Smooth muscle cell (in vitro differentiated cells): ENCODE measurements around the gene MOCS2. TPM values are rescaled to one million over a fixed set of nuclear protein-coding genes. Genes with fewer than 3 reads are reported as not detected.

Source experiments
- DNase-seq: peaks from one replicate; lab custom pipeline; 2025; ENCODE audit not compliant: unreplicated experiment; lab: John Stamatoyannopoulos, UW
- H2AFZ ChIP-seq: fragments of 200-600 bp; sonication (generic); 2 replicates; pipeline ENCODE4 v1.6.0; 2016; ENCODE audit warnings: antibody characterized with exemption, low read depth, mild to moderate bottlenecking
- H3F3A ChIP-seq: fragments of 200-600 bp; sonication (generic); 2 replicates; pipeline ENCODE4 v1.6.0; 2017; ENCODE audit warnings: antibody characterized with exemption, low read depth
- H3K27ac ChIP-seq: fragments of 200-600 bp; sonication (generic); 2 replicates; pipeline ENCODE4 v1.5.1; 2016; ENCODE audit warnings: low read depth, mild to moderate bottlenecking
- H3K27me3 ChIP-seq: fragments of 200-600 bp; sonication (generic); 2 replicates; pipeline ENCODE4 v1.6.1; 2016; ENCODE audit warnings: low read depth, mild to moderate bottlenecking
- H3K36me3 ChIP-seq: fragments of 200-600 bp; sonication (generic); 2 replicates; pipeline ENCODE4 v1.5.1; 2016; ENCODE audit warnings: low read depth
- H3K4me1 ChIP-seq: fragments of 200-600 bp; sonication (generic); 2 replicates; pipeline ENCODE4 v1.5.1; 2016; ENCODE audit warnings: low read depth
- H3K4me2 ChIP-seq: fragments of 200-600 bp; sonication (generic); 2 replicates; pipeline ENCODE4 v1.6.0; 2016; ENCODE audit warnings: mild to moderate bottlenecking
- H3K4me3 ChIP-seq: fragments of 200-600 bp; sonication (generic); 2 replicates; pipeline ENCODE4 v1.5.1; 2016; ENCODE audit warnings: mild to moderate bottlenecking
- H3K79me2 ChIP-seq: fragments of 200-600 bp; sonication (generic); 2 replicates; pipeline ENCODE4 v1.6.0; 2016; ENCODE audit warnings: low read depth, mild to moderate bottlenecking
- H3K9ac ChIP-seq: fragments of 200-600 bp; sonication (generic); 2 replicates; pipeline ENCODE4 v1.6.0; 2016; ENCODE audit warnings: low read depth
- H3K9me3 ChIP-seq: fragments of 200-600 bp; sonication (generic); replicated peaks from 2 replicates; pipeline ENCODE4 v1.5.1; 2016; ENCODE audit warnings: low read depth
- H4K20me1 ChIP-seq: fragments of 200-600 bp; sonication (generic); 2 replicates; pipeline ENCODE4 v1.6.0; 2016; ENCODE audit warnings: low read depth
- WGBS: methylation state at CpG from one replicate; pipeline ENCODE4 v1.1.7; 2016; ENCODE audit warnings: low lambda C conversion rate; 5-methylcytosine and 5-hydroxymethylcytosine counted together
- polyA plus RNA-seq: library from polyadenylated mRNA; unstranded; fragments of >200 nt; fragmentation: Nextera tagmentation; extraction: Ambion mirVana; gene quantifications from 2 replicates; pipeline ENCODE4 v1.2.1, GENCODE V29; 2016
- total RNA-seq: library from RNA; depleted of rRNA; stranded (reverse); fragments of >200 nt; gene quantifications from 2 replicates; pipeline ENCODE4 v1.2.3, GENCODE V29; 2014
- TF ChIP-seq, protein P1 (sequence below): fragments of 200-600 bp; sonication (generic); IDR thresholded peaks from 2 replicates; pipeline ENCODE4 v1.5.1; 2017; ENCODE audit warnings: borderline replicate concordance, mild to moderate bottlenecking, antibody characterized with exemption; ENCODE audit not compliant: insufficient read depth, poor library complexity, severe bottlenecking

Gene MOCS2
- total and polyA plus RNA-seq, 2 experiments from 2014 or later: 44.8 to 56.3 TPM

GRCh38 chr5:53066088-53066487, 43.5 kb downstream of the MOCS2 start:
- no peaks in the 10 kb centered on the region for H4K20me1 ChIP-seq
- TF ChIP-seq, protein P1, sequence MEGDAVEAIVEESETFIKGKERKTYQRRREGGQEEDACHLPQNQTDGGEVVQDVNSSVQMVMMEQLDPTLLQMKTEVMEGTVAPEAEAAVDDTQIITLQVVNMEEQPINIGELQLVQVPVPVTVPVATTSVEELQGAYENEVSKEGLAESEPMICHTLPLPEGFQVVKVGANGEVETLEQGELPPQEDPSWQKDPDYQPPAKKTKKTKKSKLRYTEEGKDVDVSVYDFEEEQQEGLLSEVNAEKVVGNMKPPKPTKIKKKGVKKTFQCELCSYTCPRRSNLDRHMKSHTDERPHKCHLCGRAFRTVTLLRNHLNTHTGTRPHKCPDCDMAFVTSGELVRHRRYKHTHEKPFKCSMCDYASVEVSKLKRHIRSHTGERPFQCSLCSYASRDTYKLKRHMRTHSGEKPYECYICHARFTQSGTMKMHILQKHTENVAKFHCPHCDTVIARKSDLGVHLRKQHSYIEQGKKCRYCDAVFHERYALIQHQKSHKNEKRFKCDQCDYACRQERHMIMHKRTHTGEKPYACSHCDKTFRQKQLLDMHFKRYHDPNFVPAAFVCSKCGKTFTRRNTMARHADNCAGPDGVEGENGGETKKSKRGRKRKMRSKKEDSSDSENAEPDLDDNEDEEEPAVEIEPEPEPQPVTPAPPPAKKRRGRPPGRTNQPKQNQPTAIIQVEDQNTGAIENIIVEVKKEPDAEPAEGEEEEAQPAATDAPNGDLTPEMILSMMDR: no peak
- H3K79me2 ChIP-seq: no peaks in the 10 kb centered on the region
- H2AFZ ChIP-seq: no peak overlapping the region
- no peaks in the 10 kb centered on the region for H3K36me3 ChIP-seq
- no peak overlapping the region for H3K4me2 ChIP-seq
- no peaks in the 10 kb centered on the region for H3F3A ChIP-seq
- no peak for DNase-seq
- no peaks in the 10 kb centered on the region for H3K4me1 ChIP-seq
- H3K9ac ChIP-seq: no peak overlapping the region
- no peak overlapping the region for H3K4me3 ChIP-seq
- no peaks in the 10 kb centered on the region for H3K27me3 ChIP-seq
- WGBS: 93% methylated on average over 1 of the region's 1 CpG
- no peaks in the 10 kb centered on the region for H3K9me3 ChIP-seq
- no peak overlapping the region for H3K27ac ChIP-seq

- no peak overlapping the region for H3K27ac ChIP-seq
- H3K27me3 ChIP-seq: no peaks in the 10 kb centered on the region
- no peaks in the 10 kb centered on the region for H3F3A ChIP-seq
- TF ChIP-seq, protein P1: no peak
- no peak overlapping the region for H2AFZ ChIP-seq
- H3K4me3 ChIP-seq: no peak overlapping the region
- no peaks in the 10 kb centered on the region for H3K9me3 ChIP-seq
- no peaks in the 10 kb centered on the region for H3K4me1 ChIP-seq
- H3K36me3 ChIP-seq: no peaks in the 10 kb centered on the region
- no peak for DNase-seq
- WGBS: 83% methylated on average over 3 of the region's 3 CpGs
- H4K20me1 ChIP-seq: no peaks in the 10 kb centered on the region
- H3K4me2 ChIP-seq: peak overlapping the region; percentile 3
- no peaks in the 10 kb centered on the region for H3K79me2 ChIP-seq
- no peak overlapping the region for H3K9ac ChIP-seq
These were observed 45.8 kb downstream of the MOCS2 start for GRCh38 chr5:53063791-53064190.

- Histone ChIP-seq H3K4me3 (no peak overlapping the region), H3K4me2 (peak overlapping the region; percentile 3), H3K4me1 (no peaks in the 10 kb centered on the region), H4K20me1 (no peaks in the 10 kb centered on the region), H3K9ac (no peak overlapping the region), H3K27ac (no peak overlapping the region), H2AFZ (no peak overlapping the region), H3K36me3 (no peaks in the 10 kb centered on the region), H3K79me2 (no peaks in the 10 kb centered on the region), H3K27me3 (no peaks in the 10 kb centered on the region), H3F3A (no peaks in the 10 kb centered on the region), H3K9me3 (no peaks in the 10 kb centered on the region)
- 88% methylated on average over 2 of the region's 2 CpGs for whole genome bisulfite sequencing
- TF ChIP-seq, protein P1: no peak
- no peak for DNase-seq
These were observed 46.4 kb downstream of the MOCS2 start for GRCh38 chr5:53063176-53063575.

- Histone ChIP-seq H3K4me3 (no peak overlapping the region), H3K79me2 (no peaks in the 10 kb centered on the region), H4K20me1 (no peaks in the 10 kb centered on the region), H3K9me3 (no peaks in the 10 kb centered on the region), H3K4me1 (no peaks in the 10 kb centered on the region), H3K36me3 (no peaks in the 10 kb centered on the region), H3F3A (no peaks in the 10 kb centered on the region), H2AFZ (no peak overlapping the region), H3K4me2 (no peak overlapping the region), H3K9ac (no peak overlapping the region), H3K27me3 (no peaks in the 10 kb centered on the region), H3K27ac (no peak overlapping the region)
- no peak for DNase-seq
- 98% methylated on average over 5 of the region's 5 CpGs for WGBS
- TF ChIP-seq, protein P1: no peak
These were observed 50.3 kb downstream of the MOCS2 start for GRCh38 chr5:53059281-53059680.
